Nephron progenitor cell (in vitro differentiated cells): ENCODE results near the gene DYRK4.

ENCODE experiments used
- DNase-seq: peaks from one replicate; pipeline ENCODE4 v3.0.0; 2021
- H3K27ac Mint-ChIP-seq: 2 replicates; pipeline ENCODE4 v1.8.0; 2021; ENCODE audit warnings: mild to moderate bottlenecking, moderate library complexity, mixed read lengths
- H3K27me3 Mint-ChIP-seq: 2 replicates; pipeline ENCODE4 v1.8.0; 2021; ENCODE audit warnings: mild to moderate bottlenecking, low read depth, mixed read lengths; ENCODE audit not compliant: poor library complexity
- H3K36me3 Mint-ChIP-seq: 2 replicates; pipeline ENCODE4 v1.8.0; 2021; ENCODE audit warnings: low read depth, mixed read lengths
- H3K4me1 Mint-ChIP-seq: 2 replicates; pipeline ENCODE4 v1.8.0; 2021; ENCODE audit warnings: mixed read lengths
- H3K4me3 Mint-ChIP-seq: 2 replicates; pipeline ENCODE4 v1.8.0; 2021; ENCODE audit warnings: mild to moderate bottlenecking, moderate library complexity, mixed read lengths
- H3K9me3 Mint-ChIP-seq: 2 replicates; pipeline ENCODE4 v1.8.0; 2021; ENCODE audit warnings: mild to moderate bottlenecking, moderate library complexity, mixed read lengths
- TF ChIP-seq, protein P1 (sequence below): fragments of 200-600 bp; sonication (generic); IDR thresholded peaks from 2 replicates; pipeline ENCODE4 v1.5.0; 2021; ENCODE audit warnings: antibody characterized with exemption

Gene DYRK4

DNA sequence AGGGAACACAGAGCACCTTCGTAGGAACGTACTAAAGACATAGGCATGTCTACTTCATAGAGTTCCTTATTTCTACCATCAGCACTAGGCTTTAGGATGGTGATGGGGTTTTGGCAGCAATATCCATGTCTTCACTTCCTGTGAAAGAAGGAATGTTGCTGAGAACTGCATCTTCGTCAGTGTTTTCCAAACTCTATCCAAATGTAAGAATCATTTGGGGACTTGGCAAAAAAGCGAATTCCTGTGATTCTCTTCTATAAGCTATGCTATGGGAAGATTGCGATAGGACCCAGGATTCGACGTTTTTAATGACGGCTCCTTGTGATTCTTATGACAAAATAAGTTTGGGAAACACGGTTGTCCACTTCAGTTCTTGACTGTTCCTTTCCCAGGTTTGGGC, 47.1 kb downstream of the DYRK4 start:
- TF ChIP-seq, protein P1, sequence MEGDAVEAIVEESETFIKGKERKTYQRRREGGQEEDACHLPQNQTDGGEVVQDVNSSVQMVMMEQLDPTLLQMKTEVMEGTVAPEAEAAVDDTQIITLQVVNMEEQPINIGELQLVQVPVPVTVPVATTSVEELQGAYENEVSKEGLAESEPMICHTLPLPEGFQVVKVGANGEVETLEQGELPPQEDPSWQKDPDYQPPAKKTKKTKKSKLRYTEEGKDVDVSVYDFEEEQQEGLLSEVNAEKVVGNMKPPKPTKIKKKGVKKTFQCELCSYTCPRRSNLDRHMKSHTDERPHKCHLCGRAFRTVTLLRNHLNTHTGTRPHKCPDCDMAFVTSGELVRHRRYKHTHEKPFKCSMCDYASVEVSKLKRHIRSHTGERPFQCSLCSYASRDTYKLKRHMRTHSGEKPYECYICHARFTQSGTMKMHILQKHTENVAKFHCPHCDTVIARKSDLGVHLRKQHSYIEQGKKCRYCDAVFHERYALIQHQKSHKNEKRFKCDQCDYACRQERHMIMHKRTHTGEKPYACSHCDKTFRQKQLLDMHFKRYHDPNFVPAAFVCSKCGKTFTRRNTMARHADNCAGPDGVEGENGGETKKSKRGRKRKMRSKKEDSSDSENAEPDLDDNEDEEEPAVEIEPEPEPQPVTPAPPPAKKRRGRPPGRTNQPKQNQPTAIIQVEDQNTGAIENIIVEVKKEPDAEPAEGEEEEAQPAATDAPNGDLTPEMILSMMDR = no peak
- H3K4me3 Mint-ChIP-seq = no peak overlapping the region
- peaks cover 20% of the 10 kb centered on the region for H3K36me3 Mint-ChIP-seq
- no peak for DNase-seq
- peak overlapping the region; percentile 69 for H3K27ac Mint-ChIP-seq
- peaks cover 13% of the 10 kb centered on the region for H3K4me1 Mint-ChIP-seq
- H3K27me3 Mint-ChIP-seq = peaks cover 6% of the 10 kb centered on the region
- H3K9me3 Mint-ChIP-seq = no peaks in the 10 kb centered on the region

DNA sequence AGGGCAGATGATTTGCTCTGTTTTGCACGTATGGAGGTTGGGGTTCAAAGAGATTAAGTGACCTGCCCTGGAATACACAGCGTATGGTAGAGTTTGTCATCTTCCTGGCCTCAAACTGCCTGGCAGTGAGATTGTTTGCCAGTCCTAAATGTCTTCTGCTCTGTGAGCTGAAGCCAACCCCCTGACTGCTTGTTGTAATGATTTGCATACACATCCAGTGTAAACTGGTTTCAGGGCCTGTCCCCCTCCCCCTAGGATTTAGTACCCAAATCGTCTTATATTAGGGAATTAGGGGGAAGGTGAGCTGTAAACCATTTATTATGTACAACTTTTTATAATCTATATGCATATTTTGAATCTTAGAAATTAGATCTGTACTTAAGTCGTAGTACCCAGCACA, 48.5 kb downstream of the DYRK4 start:
- Mint-ChIP-seq H3K4me1 (peaks cover 4% of the 10 kb centered on the region), H3K4me3 (no peak overlapping the region), H3K9me3 (no peaks in the 10 kb centered on the region), H3K27me3 (no peaks in the 10 kb centered on the region), H3K27ac (no peak overlapping the region), H3K36me3 (peaks cover 26% of the 10 kb centered on the region)
- no peak for DNase-seq
- TF ChIP-seq, protein P1 = no peak

DNA sequence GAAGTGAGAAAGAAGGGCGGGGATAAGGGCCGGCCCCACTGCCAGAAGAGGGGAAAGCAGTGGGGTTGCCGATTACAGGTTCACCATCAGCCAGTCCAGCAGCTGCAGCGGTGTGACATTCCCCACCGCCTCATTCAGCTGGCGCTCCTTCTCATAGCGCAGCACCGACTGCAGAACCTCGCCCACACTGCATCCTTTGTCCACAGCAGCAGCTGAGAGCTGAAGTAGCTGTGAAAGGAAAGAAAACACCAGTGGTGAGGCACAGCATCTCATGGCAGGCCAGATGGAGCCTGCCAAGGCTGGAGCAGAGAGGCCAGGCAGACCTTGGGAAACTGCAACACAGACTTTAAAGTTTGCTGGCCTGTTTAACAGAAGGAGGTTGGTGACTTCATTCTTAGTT, 53.7 kb downstream of the DYRK4 start:
- H3K36me3 Mint-ChIP-seq = peaks cover 20% of the 10 kb centered on the region
- no peaks in the 10 kb centered on the region for H3K4me1 Mint-ChIP-seq
- no peak overlapping the region for H3K4me3 Mint-ChIP-seq
- H3K27me3 Mint-ChIP-seq = no peaks in the 10 kb centered on the region
- TF ChIP-seq, protein P1 = no peak
- no peaks in the 10 kb centered on the region for H3K9me3 Mint-ChIP-seq
- H3K27ac Mint-ChIP-seq = no peak overlapping the region
- DNase-seq = no peak

DNA sequence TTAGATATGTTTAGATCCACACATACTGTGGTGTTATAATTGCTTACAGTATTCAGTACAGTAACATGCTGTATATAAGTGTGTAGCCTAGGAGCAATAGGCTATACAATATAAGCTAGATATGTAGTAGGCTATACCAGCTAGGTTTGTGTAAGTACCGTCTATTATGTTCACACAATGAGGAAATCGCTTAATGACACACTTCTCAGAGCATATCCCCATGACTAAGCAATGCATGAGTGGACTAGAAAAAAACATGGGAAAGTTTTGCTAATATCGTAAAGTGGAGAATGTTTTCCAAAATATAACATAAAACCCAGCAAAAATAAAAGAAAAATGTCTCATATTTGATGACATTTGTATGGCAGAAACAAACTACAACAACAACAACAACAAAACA, 59.5 kb downstream of the DYRK4 start:
- no peak overlapping the region for H3K27ac Mint-ChIP-seq
- no peaks in the 10 kb centered on the region for H3K36me3 Mint-ChIP-seq
- TF ChIP-seq, protein P1 = no peak
- DNase-seq = no peak
- H3K4me1 Mint-ChIP-seq = no peaks in the 10 kb centered on the region
- peaks cover 34% of the 10 kb centered on the region for H3K27me3 Mint-ChIP-seq
- H3K4me3 Mint-ChIP-seq = no peak overlapping the region
- peaks cover 5% of the 10 kb centered on the region for H3K9me3 Mint-ChIP-seq

DNA sequence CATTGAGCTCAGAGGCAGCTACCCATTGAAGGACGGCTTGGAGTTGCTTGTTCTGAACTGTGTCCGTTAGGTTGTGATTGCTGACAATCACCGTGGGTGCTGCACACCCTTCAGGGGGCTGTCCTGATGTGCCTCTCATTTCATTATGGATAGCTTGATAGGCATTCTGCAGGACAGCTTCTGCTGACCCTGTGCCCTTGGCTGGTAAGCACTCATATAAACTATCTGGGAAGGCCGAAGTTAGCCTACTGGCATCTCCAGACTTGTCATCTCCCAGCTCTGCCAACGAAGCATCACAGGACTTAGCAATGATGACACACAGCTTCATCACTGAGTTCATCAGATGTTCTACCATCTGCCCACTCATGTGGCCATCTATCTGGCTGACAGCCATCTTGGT, 64.5 kb downstream of the DYRK4 start:
- no peaks in the 10 kb centered on the region for H3K4me1 Mint-ChIP-seq
- no peak overlapping the region for H3K27ac Mint-ChIP-seq
- peaks cover 48% of the 10 kb centered on the region for H3K27me3 Mint-ChIP-seq
- DNase-seq = no peak
- H3K36me3 Mint-ChIP-seq = no peaks in the 10 kb centered on the region
- no peak overlapping the region for H3K4me3 Mint-ChIP-seq
- TF ChIP-seq, protein P1 = no peak
- H3K9me3 Mint-ChIP-seq = peaks cover 5% of the 10 kb centered on the region

DNA sequence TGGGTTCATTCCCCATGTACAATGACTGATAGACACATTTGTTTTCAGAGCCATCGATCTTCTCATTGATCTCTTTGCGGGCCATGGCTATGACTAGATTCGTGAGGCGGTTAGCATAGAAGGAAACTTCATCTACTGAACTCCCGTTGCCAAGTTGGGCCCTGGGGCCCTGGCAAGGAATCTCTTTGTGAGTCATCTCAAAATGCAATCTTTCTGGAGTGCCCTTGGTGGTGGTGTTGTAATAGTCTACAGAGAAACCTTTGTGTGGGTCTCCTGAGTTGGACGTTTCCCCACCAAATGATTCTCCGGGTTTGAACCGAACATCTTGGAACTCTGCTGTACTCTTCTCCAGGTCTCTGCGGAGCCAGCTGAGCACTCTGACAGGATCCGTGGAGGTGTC, 66.4 kb downstream of the DYRK4 start:
- Mint-ChIP-seq H3K36me3 (peaks cover under 1% of the 10 kb centered on the region), H3K4me1 (no peaks in the 10 kb centered on the region), H3K27me3 (peaks cover 35% of the 10 kb centered on the region), H3K9me3 (peaks cover 7% of the 10 kb centered on the region), H3K4me3 (no peak overlapping the region), H3K27ac (no peak overlapping the region)
- TF ChIP-seq, protein P1 = no peak
- DNase-seq = no peak
